Esophagus squamous epithelium (tissue), 4 donors: ENCODE results near the gene CASKIN1.

ENCODE experiments used
- POLR2A ChIP-seq, 4 donors: fragments of 450-650 bp; IDR thresholded peaks; one replicate each; pipeline ENCODE4 v1.6.1; 2017; ENCODE audit warnings: antibody characterized with exemption in 4 of 4, mild to moderate bottlenecking in 4 of 4, moderate library complexity in 3 of 4
- TF ChIP-seq, protein P1 (sequence below), 6 experiments: fragments of 450-650 bp in 4 of 6; fragments of 200-600 bp in 2 of 6; sonication (generic) in 2 of 6; IDR thresholded peaks; one replicate each; pipeline ENCODE4 v1.5.1; 2016 to 2019; ENCODE audit warnings: antibody characterized with exemption in 6 of 6, mild to moderate bottlenecking in 4 of 6, moderate library complexity in 4 of 6

DNA sequence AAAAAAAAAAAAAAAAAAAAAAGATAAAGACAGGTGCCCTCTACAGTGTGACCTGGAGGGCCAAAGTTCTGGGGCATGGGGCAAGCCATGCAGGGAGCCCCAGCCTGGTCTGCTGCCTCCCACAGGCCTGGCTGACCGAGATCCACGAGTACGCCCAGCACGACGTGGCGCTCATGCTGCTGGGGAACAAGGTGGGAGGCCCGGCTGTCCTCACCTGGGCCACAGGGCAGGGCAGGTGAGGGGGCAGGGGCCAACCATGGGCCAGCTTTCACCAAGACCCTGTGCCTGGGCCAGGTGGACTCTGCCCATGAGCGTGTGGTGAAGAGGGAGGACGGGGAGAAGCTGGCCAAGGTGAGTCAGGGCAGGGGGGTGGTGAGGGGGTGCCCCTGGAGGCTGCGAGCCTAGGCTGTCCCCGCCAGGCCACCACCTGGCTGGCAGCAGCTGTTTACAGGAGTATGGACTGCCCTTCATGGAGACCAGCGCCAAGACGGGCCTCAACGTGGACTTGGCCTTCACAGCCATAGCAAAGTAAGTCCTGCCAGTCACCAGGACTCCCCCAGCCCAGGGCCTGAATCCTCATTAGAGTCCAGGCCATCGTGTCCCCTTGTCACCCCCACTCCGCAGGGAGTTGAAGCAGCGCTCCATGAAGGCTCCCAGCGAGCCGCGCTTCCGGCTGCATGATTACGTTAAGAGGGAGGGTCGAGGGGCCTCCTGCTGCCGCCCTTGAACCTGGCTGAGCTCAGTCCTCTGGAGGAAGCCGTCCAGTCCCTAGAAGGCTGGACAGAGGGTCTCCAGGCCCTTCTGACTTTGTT, 43.5 kb downstream of the CASKIN1 start:
- TF ChIP-seq, protein P1, sequence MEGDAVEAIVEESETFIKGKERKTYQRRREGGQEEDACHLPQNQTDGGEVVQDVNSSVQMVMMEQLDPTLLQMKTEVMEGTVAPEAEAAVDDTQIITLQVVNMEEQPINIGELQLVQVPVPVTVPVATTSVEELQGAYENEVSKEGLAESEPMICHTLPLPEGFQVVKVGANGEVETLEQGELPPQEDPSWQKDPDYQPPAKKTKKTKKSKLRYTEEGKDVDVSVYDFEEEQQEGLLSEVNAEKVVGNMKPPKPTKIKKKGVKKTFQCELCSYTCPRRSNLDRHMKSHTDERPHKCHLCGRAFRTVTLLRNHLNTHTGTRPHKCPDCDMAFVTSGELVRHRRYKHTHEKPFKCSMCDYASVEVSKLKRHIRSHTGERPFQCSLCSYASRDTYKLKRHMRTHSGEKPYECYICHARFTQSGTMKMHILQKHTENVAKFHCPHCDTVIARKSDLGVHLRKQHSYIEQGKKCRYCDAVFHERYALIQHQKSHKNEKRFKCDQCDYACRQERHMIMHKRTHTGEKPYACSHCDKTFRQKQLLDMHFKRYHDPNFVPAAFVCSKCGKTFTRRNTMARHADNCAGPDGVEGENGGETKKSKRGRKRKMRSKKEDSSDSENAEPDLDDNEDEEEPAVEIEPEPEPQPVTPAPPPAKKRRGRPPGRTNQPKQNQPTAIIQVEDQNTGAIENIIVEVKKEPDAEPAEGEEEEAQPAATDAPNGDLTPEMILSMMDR (IDR thresholded peaks at IDR 0.05) = no peak
- TF ChIP-seq POLR2A (IDR thresholded peaks at IDR 0.05) = no peak
